ENCODE results near the gene ITPR1. TPM values are rescaled to one million over a fixed set of nuclear protein-coding genes. Genes with fewer than 3 reads are reported as not detected.

The ITPR1 gene
- total RNA-seq, 1 experiment from 2014 or later = 8.7 TPM

DNA sequence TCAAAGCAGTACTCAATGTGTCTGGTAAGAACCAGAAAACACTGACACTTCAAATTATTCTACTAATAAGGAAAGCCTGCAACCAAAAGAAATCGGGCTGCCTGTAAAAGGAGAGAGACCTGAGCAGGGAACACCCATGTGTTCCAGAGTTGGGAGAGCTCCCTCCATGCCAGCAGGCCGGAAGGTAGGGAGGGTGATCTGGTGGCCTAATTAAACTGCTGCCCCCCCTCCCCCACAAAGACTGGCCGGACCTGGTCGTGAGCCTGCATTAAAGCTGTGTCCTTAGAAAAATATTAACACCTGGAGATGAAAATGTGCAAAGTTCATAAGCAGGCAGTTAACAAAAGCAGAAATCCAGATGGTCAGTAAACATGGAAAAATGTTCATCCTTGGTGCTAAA, 315.5 kb downstream of the ITPR1 start:
- POLR2A ChIA-PET = no interaction called here
- BruUV-seq (replicated peaks) = no TSS peak
- H3K27me3 ChIP-seq (ENCODE audit: control insufficient read depth, insufficient read depth, low read length) = no peaks in the 10 kb centered on the region
- H3K4me3 ChIP-seq (ENCODE audit: low read depth in 2 of 2, low read length in 2 of 2) = no peak overlapping the region
- intact Hi-C loops (cut with micrococcal nuclease; ENCODE audit: unreplicated experiment) = no loop called here
- no peak for ATAC-seq
- no peaks in the 10 kb centered on the region for H3K4me1 ChIP-seq (ENCODE audit: control insufficient read depth, insufficient read depth, low read length)
- H3K9me3 ChIP-seq (ENCODE audit: control insufficient read depth, insufficient read depth, low read depth, low read length) = no peaks in the 10 kb centered on the region
- no peaks in the 10 kb centered on the region for H3K36me3 ChIP-seq (ENCODE audit: control insufficient read depth, insufficient read depth, low read length)
- no peak for DNase-seq (ENCODE audit: low read depth, low spot score)
- TF ChIP-seq TCF7L2 (IDR thresholded peaks at IDR 0.05; ENCODE audit: low read depth, low read length) (no peak), SIN3A (IDR thresholded peaks at IDR 0.05; ENCODE audit: borderline replicate concordance, insufficient read depth, low read depth, low read length) (no peak), POLR2AphosphoS5 (IDR thresholded peaks at IDR 0.05; ENCODE audit: low read depth, low read length) (no peak)
- TF ChIP-seq, protein P1, sequence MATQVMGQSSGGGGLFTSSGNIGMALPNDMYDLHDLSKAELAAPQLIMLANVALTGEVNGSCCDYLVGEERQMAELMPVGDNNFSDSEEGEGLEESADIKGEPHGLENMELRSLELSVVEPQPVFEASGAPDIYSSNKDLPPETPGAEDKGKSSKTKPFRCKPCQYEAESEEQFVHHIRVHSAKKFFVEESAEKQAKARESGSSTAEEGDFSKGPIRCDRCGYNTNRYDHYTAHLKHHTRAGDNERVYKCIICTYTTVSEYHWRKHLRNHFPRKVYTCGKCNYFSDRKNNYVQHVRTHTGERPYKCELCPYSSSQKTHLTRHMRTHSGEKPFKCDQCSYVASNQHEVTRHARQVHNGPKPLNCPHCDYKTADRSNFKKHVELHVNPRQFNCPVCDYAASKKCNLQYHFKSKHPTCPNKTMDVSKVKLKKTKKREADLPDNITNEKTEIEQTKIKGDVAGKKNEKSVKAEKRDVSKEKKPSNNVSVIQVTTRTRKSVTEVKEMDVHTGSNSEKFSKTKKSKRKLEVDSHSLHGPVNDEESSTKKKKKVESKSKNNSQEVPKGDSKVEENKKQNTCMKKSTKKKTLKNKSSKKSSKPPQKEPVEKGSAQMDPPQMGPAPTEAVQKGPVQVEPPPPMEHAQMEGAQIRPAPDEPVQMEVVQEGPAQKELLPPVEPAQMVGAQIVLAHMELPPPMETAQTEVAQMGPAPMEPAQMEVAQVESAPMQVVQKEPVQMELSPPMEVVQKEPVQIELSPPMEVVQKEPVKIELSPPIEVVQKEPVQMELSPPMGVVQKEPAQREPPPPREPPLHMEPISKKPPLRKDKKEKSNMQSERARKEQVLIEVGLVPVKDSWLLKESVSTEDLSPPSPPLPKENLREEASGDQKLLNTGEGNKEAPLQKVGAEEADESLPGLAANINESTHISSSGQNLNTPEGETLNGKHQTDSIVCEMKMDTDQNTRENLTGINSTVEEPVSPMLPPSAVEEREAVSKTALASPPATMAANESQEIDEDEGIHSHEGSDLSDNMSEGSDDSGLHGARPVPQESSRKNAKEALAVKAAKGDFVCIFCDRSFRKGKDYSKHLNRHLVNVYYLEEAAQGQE (IDR thresholded peaks at IDR 0.05; ENCODE audit: insufficient read depth in 1 of 2, low read depth in 2 of 2, low read length in 1 of 2) = no peak
- TF ChIP-seq, protein P2, sequence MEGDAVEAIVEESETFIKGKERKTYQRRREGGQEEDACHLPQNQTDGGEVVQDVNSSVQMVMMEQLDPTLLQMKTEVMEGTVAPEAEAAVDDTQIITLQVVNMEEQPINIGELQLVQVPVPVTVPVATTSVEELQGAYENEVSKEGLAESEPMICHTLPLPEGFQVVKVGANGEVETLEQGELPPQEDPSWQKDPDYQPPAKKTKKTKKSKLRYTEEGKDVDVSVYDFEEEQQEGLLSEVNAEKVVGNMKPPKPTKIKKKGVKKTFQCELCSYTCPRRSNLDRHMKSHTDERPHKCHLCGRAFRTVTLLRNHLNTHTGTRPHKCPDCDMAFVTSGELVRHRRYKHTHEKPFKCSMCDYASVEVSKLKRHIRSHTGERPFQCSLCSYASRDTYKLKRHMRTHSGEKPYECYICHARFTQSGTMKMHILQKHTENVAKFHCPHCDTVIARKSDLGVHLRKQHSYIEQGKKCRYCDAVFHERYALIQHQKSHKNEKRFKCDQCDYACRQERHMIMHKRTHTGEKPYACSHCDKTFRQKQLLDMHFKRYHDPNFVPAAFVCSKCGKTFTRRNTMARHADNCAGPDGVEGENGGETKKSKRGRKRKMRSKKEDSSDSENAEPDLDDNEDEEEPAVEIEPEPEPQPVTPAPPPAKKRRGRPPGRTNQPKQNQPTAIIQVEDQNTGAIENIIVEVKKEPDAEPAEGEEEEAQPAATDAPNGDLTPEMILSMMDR (IDR thresholded peaks at IDR 0.05) = no peak
- CTCF ChIA-PET = no interaction called here
- H3K27ac ChIP-seq (ENCODE audit: low read length) = no peak overlapping the region
- in situ Hi-C loops (cut with HindIII; ENCODE audit: low pct_unique_long_range_greater_than_20kb, low sequenced_read_pairs) = no loop called here

DNA sequence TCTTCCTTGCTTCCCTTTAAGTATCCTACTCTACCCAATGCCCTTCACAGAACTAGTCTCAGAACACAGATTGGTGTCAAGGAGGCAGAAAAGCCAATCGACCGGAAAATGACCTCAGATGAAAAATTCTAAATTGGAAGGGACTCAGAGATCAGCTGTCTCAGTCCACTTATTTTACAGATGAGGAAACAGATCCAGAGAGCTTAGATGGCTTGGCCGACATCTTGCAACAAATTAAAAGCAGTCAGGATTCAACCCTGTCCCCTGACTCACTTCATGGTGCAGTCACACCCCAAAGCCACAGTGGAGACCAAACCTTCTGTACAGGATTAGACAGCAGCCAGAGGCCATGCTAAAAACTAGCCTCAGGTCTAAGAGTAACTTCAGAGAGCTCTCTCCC, 316.8 kb downstream of the ITPR1 start:
- ChIA-PET POLR2A (no interaction called here), CTCF (no interaction called here)
- intact Hi-C loops (cut with micrococcal nuclease; ENCODE audit: unreplicated experiment) (no loop called here), in situ Hi-C loops (cut with HindIII; ENCODE audit: low pct_unique_long_range_greater_than_20kb, low sequenced_read_pairs) (no loop called here)
- ATAC-seq (no peak), DNase-seq (ENCODE audit: low read depth, low spot score) (no peak)
- Histone ChIP-seq H3K27ac (ENCODE audit: low read length) (no peak overlapping the region), H3K9me3 (ENCODE audit: control insufficient read depth, insufficient read depth, low read depth, low read length) (no peaks in the 10 kb centered on the region), H3K27me3 (ENCODE audit: control insufficient read depth, insufficient read depth, low read length) (no peaks in the 10 kb centered on the region), H3K4me1 (ENCODE audit: control insufficient read depth, insufficient read depth, low read length) (no peaks in the 10 kb centered on the region), H3K36me3 (ENCODE audit: control insufficient read depth, insufficient read depth, low read length) (no peaks in the 10 kb centered on the region), H3K4me3 (ENCODE audit: low read depth in 2 of 2, low read length in 2 of 2) (no peak overlapping the region)
- BruUV-seq (replicated peaks) = no TSS peak
- TF ChIP-seq POLR2AphosphoS5 (IDR thresholded peaks at IDR 0.05; ENCODE audit: low read depth, low read length) (no peak), TCF7L2 (IDR thresholded peaks at IDR 0.05; ENCODE audit: low read depth, low read length) (no peak), SIN3A (IDR thresholded peaks at IDR 0.05; ENCODE audit: borderline replicate concordance, insufficient read depth, low read depth, low read length) (no peak)
- TF ChIP-seq, protein P1 (IDR thresholded peaks at IDR 0.05; ENCODE audit: insufficient read depth in 1 of 2, low read depth in 2 of 2, low read length in 1 of 2) = no peak
- TF ChIP-seq, protein P2 (IDR thresholded peaks at IDR 0.05) = no peak

Data from Panc1 (cell line).